ENCODE data around the gene SEL1L2.

The SEL1L2 gene

DNA sequence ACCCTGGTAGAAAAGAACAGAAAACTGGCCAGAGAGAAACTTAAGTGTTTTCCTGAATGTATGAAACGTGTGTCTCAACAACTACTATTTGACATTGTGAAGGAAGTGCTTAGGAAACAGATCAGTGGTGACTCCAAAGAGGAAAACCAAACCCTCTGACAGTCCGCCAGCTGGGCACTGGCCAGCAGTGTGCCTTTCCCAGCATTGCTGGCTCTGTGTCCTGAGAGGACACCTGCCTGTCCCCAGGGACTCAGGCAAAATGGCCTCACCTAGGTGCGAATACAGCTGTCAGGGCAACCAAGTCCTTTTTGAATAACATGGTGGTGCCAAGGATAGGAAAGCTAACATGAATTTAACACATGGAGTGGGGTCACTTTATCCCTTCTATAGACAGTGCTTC lies 133.1 kb downstream of the SEL1L2 start:
- Mint-ChIP-seq H3K27ac (no peak overlapping the region), H3K36me3 (ENCODE audit: low read depth) (no peaks in the 10 kb centered on the region), H3K9me3 (no peaks in the 10 kb centered on the region), H3K27me3 (ENCODE audit: low read depth) (no peaks in the 10 kb centered on the region), H3K4me3 (no peak overlapping the region), H3K4me1 (peaks cover 4% of the 10 kb centered on the region)
- TF ChIP-seq, protein P1, sequence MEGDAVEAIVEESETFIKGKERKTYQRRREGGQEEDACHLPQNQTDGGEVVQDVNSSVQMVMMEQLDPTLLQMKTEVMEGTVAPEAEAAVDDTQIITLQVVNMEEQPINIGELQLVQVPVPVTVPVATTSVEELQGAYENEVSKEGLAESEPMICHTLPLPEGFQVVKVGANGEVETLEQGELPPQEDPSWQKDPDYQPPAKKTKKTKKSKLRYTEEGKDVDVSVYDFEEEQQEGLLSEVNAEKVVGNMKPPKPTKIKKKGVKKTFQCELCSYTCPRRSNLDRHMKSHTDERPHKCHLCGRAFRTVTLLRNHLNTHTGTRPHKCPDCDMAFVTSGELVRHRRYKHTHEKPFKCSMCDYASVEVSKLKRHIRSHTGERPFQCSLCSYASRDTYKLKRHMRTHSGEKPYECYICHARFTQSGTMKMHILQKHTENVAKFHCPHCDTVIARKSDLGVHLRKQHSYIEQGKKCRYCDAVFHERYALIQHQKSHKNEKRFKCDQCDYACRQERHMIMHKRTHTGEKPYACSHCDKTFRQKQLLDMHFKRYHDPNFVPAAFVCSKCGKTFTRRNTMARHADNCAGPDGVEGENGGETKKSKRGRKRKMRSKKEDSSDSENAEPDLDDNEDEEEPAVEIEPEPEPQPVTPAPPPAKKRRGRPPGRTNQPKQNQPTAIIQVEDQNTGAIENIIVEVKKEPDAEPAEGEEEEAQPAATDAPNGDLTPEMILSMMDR (IDR thresholded peaks at IDR 0.05; ENCODE audit: unreplicated experiment in 3 of 3) = no peak

DNA sequence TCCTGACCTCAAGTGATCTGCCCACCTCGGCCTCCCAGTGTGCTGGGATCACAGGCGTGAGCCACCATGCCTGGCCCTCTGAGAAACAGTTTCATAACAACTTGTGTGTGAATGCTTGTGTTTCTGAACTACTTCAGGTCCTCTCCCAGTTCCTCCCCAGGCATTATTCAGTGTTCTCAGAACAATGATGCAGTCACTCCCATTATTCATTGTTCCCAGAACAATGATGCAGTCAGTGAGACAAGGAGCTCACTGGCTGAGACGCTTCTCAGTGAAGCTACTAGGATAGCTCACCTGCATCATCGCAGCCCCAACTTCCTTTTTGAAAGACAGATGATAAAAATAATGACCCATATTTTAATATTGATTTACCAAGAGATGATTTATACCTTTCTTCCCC lies 134.1 kb downstream of the SEL1L2 start:
- Mint-ChIP-seq H3K36me3 (ENCODE audit: low read depth) (no peaks in the 10 kb centered on the region), H3K4me3 (no peak overlapping the region), H3K27me3 (ENCODE audit: low read depth) (no peaks in the 10 kb centered on the region), H3K4me1 (peaks cover 4% of the 10 kb centered on the region), H3K9me3 (no peaks in the 10 kb centered on the region), H3K27ac (no peak overlapping the region)
- TF ChIP-seq, protein P1 (IDR thresholded peaks at IDR 0.05; ENCODE audit: unreplicated experiment in 3 of 3) = no peak

DNA sequence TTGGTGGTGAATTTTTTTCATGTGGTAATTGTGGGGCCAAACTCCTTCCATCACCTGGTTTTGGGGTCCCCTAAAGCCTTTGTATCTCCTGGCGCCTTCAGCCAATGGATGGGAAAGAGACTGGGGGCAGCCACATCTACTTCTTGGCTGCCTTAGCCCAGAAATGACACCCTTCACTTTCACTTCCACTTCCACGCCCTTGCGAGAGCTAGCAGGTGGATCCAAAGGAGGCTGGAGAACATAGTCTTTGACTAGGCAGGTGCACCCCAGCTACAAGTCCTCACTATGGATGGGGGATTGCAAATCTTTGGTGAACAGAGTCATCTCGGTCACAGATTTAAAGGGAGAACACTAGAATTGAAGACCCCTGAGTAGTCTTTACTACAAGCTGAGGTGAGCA lies 134.8 kb downstream of the SEL1L2 start:
- TF ChIP-seq, protein P1 (IDR thresholded peaks at IDR 0.05; ENCODE audit: unreplicated experiment in 3 of 3) = no peak
- Mint-ChIP-seq H3K4me1 (peaks cover 4% of the 10 kb centered on the region), H3K27ac (no peak overlapping the region), H3K36me3 (ENCODE audit: low read depth) (no peaks in the 10 kb centered on the region), H3K9me3 (no peaks in the 10 kb centered on the region), H3K27me3 (ENCODE audit: low read depth) (peaks cover 4% of the 10 kb centered on the region), H3K4me3 (no peak overlapping the region)

DNA sequence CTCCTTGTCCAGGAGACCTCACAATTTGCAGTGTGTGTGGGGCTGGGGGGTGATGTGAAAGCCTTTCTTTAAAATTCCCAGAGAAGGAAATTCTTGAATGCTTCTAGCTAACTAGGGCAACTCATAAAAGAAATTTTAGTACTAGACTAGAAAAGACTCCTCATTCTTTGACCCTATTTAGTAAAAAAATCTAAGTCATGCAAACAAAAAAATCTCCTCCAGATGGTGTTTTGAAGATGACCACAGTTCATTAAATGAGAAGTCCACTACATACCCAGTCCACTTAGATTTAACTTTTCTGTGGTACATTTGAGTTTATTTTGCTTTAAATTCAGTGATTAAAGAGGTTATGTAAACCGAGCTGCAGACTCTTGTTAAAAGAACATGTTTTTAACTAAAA lies 138.1 kb downstream of the SEL1L2 start:
- H3K27me3 Mint-ChIP-seq (ENCODE audit: low read depth) = peaks cover 12% of the 10 kb centered on the region
- no peak overlapping the region for H3K27ac Mint-ChIP-seq
- H3K4me1 Mint-ChIP-seq = peaks cover 4% of the 10 kb centered on the region
- no peak overlapping the region for H3K4me3 Mint-ChIP-seq
- TF ChIP-seq, protein P1 (IDR thresholded peaks at IDR 0.05; ENCODE audit: unreplicated experiment in 3 of 3) = no peak
- no peaks in the 10 kb centered on the region for H3K36me3 Mint-ChIP-seq (ENCODE audit: low read depth)
- no peaks in the 10 kb centered on the region for H3K9me3 Mint-ChIP-seq

DNA sequence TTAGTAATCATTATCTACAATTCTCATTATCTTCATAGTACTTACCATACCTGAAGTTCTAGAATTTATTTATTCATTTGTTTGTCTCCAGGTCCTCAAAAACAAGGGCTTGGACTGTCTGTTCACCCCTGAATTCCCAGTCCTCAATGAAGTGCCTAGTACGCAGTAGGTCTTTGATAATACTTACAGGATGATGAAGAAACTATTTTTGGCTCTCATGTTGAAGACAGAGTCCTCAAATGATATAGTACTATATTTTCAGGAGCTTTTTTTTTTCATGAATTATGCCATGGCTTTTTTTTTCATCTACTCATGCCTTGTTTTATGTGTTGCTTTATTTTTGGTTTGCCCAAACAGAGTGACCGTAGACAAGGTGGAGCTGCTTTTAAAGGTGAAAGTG lies 139.1 kb downstream of the SEL1L2 start:
- H3K9me3 Mint-ChIP-seq = no peaks in the 10 kb centered on the region
- H3K27ac Mint-ChIP-seq = no peak overlapping the region
- TF ChIP-seq, protein P1 (IDR thresholded peaks at IDR 0.05; ENCODE audit: unreplicated experiment in 3 of 3) = no peak
- H3K4me1 Mint-ChIP-seq = peaks cover 4% of the 10 kb centered on the region
- H3K4me3 Mint-ChIP-seq = no peak overlapping the region
- H3K27me3 Mint-ChIP-seq (ENCODE audit: low read depth) = peaks cover 12% of the 10 kb centered on the region
- H3K36me3 Mint-ChIP-seq (ENCODE audit: low read depth) = no peaks in the 10 kb centered on the region

DNA sequence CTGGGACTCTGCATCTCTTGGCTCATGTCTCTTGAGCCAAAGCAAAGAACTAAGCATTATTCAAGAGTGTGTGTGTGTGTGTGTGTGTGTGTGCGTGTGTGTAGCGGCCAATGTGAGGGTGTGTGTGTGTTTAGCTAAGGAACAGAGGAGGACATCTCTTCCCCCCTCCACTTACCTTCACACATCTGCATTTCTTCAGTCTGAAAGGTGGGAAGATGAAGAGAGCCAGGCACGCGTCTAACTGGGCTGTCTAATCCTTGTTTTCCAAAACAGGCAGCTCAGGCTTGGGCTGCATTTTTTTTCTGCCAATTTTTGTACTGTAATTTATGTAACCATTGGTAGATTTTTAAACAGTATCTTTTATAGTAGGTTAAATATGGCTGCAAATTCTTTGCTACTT lies 146.1 kb downstream of the SEL1L2 start:
- TF ChIP-seq, protein P1 (IDR thresholded peaks at IDR 0.05; ENCODE audit: unreplicated experiment in 3 of 3) = no peak
- no peak overlapping the region for H3K27ac Mint-ChIP-seq

More for the DNA sequence above, 146.1 kb downstream of the SEL1L2 start:
- no peaks in the 10 kb centered on the region for H3K9me3 Mint-ChIP-seq
- H3K4me1 Mint-ChIP-seq = no peaks in the 10 kb centered on the region
- H3K36me3 Mint-ChIP-seq (ENCODE audit: low read depth) = no peaks in the 10 kb centered on the region
- H3K27me3 Mint-ChIP-seq (ENCODE audit: low read depth) = peaks cover 17% of the 10 kb centered on the region
- no peak overlapping the region for H3K4me3 Mint-ChIP-seq
